BJ (cell line): ENCODE results near the gene PRRX1. TPM values are rescaled to one million over a fixed set of nuclear protein-coding genes. Genes with fewer than 3 reads are reported as not detected.

Experiments used
- CTCF ChIA-PET: fragments of 350-600 bp; formaldehyde crosslinking; extraction: SDS; loops from one replicate; lab custom pipeline; 2021; ENCODE audit warnings: antibody characterized with exemption, inconsistent platforms; lab: Yijun Ruan, JAX
- POLR2A ChIA-PET: fragments of 300-600 bp; sonication (Branson Sonifier 250); formaldehyde crosslinking; extraction: SDS; loops from one replicate; lab custom pipeline; 2021; ENCODE audit warnings: antibody characterized with exemption; lab: Charles Lee
- DNase-seq: peaks from one replicate; pipeline ENCODE4 v3.0.0-alpha.2; 2011; ENCODE audit warnings: low read depth
- H3K27me3 ChIP-seq: 2 replicates; pipeline ENCODE4 v1.6.0; 2011; ENCODE audit warnings: low read length; ENCODE audit not compliant: control insufficient read depth, insufficient read depth
- H3K36me3 ChIP-seq: 2 replicates; pipeline ENCODE4 v1.5.1; 2011; ENCODE audit warnings: low read length; ENCODE audit not compliant: control insufficient read depth, insufficient read depth
- H3K4me3 ChIP-seq: 2 replicates; pipeline ENCODE4 v1.5.1; 2011; ENCODE audit warnings: low read depth, mild to moderate bottlenecking, control low read depth, low read length
- CTCF ChIP-seq: IDR thresholded peaks from 2 replicates; pipeline ENCODE4 v1.5.1; 2011; ENCODE audit warnings: low read depth, mild to moderate bottlenecking, control low read depth, inconsistent platforms, low read length, moderate library complexity; ENCODE audit not compliant: insufficient read depth
- polyA plus RNA-seq: library from polyadenylated mRNA; depleted of rRNA; stranded (reverse); fragments of >200 nt; gene quantifications from 2 replicates; pipeline ENCODE4 v1.2.3, GENCODE V29; 2011; rRNA removed

The PRRX1 gene
- polyA plus RNA-seq, 1 experiment: 152 TPM

GRCh38 chr1:170770254-170770653, 106.3 kb downstream of the PRRX1 start:
- no peak for TF ChIP-seq CTCF
- DNase-seq: no peak
- Histone ChIP-seq H3K4me3 (no peak overlapping the region), H3K36me3 (no peaks in the 10 kb centered on the region), H3K27me3 (no peaks in the 10 kb centered on the region)
- ChIA-PET CTCF (interaction anchor here (0.8 kb wide), 1 partner anchor 159 kb away, joined by 4 read pairs; no protein-coding TSS in a partner anchor), POLR2A (no interaction called here)

- H3K4me3 ChIP-seq: no peak overlapping the region
- no peaks in the 10 kb centered on the region for H3K27me3 ChIP-seq
- POLR2A ChIA-PET: no interaction called here
- CTCF ChIA-PET: interaction anchor here (1.1 to 1.3 kb wide), 2 partner anchors 154 to 847 kb away, joined by 3 to 4 read pairs; no protein-coding TSS in a partner anchor
- no peak for TF ChIP-seq CTCF
- H3K36me3 ChIP-seq: no peaks in the 10 kb centered on the region
- DNase-seq: no peak
Measured at GRCh38 chr1:170776252-170776651, 112.3 kb downstream of the PRRX1 start.

- Histone ChIP-seq H3K36me3 (no peaks in the 10 kb centered on the region), H3K27me3 (no peaks in the 10 kb centered on the region), H3K4me3 (no peak overlapping the region)
- DNase-seq: no peak
- no peak for TF ChIP-seq CTCF
- ChIA-PET CTCF (interaction anchor here (0.6 to 1.3 kb wide), 3 partner anchors 153 to 1124 kb away, joined by 3 to 4 read pairs (median 3); no protein-coding TSS in a partner anchor), POLR2A (no interaction called here)
Measured at GRCh38 chr1:170776777-170777176, 112.8 kb downstream of the PRRX1 start.

Other genes starting within 250 kb of the PRRX1 start
- 7.6 and 17.1 TPM in 2 replicates for gene GORAB, start 132.0 kb upstream of the PRRX1 start, polyA plus RNA-seq